Erythroblast (primary cell): ENCODE data around the gene KMT5B.

Experiments
- GATA1 ChIP-seq: IDR thresholded peaks from 2 replicates; pipeline ENCODE4 v1.6.1; 2011; ENCODE audit warnings: low read depth, mild to moderate bottlenecking, control low read depth, low read length, moderate library complexity
- POLR2A ChIP-seq: IDR thresholded peaks from 2 replicates; pipeline ENCODE4 v1.6.1; 2011; ENCODE audit warnings: mild to moderate bottlenecking, low read length

DNA sequence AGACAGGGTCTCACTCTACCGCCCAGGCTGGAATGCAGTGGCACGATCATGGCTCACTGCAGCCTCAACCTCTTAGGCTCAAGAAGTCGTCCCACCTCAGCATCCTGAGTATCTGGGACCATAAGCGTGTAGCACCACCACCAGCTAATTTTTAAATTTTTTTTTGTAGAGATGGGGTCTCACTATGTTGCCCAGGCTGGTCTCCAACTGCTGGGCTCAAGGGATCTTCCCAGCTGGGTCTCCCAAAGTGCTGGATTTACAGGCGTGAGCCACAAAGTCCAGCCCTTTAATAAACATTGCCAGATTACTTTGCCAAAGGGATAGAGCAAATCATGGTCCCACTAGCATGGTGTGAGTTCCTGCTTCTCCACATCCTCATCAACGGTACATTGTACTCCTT is 45.6 kb downstream of the KMT5B start:
- TF ChIP-seq POLR2A (no peak), GATA1 (no peak)
